Heart left ventricle (tissue), 13 donors: Measurements from ENCODE around the gene KCNJ10.

Experiments used
- CTCF ChIP-seq, 12 donors: fragments of 200-600 bp; sonication (generic) in 4 of 12; IDR thresholded peaks; one replicate each; pipeline versions ENCODE4 v1.5.0 to v1.8.0; 2018 to 2022; ENCODE audit warnings: antibody characterized with exemption in 12 of 12, mild to moderate bottlenecking in 5 of 12
- POLR2A ChIP-seq, 2 donors: fragments of 450-650 bp; IDR thresholded peaks; one replicate each; pipeline ENCODE4 v1.6.1; 2017; ENCODE audit warnings: antibody characterized with exemption in 2 of 2, mild to moderate bottlenecking in 2 of 2, moderate library complexity in 2 of 2
- donor health status: ischemic (EF 13 %, LVEDD 7.1; RV severe dilation, severe dysfunction).
- donor health status: DM: no; HTN: yes; CAD: no.
- donor health status: DM: no; HTN: no; CAD: no.
- donor health status: ischemic (EF 25% LVEDD 6.9; RV normal size, moderate dysfunction).
- donor health status: ischemic (EF 25% LVEDD 5.7; RV mildly dilated, moderate dysfunction).
- donor health status: ischemic (EF 35%, LVEDD 5.7; RV mildly dilated, moderate dysfunction).
- donor health status: nonischemic (EF 11% LVEDD 7.7; RV severe dilation, severe dysfunction).
- donor health status: DM: yes; HTN: yes; CAD: no.
- donor health status: PGD.
- donor health status: ischemic (EF 29% LVEDD 5.4; RV normal size, mild dysfunction).
- donor health status: nonischemic (EF 23%, LVEDD 6.1; RV moderate dilation, normal function).

- TF ChIP-seq CTCF (IDR thresholded peaks at IDR 0.05) (no peak), POLR2A (IDR thresholded peaks at IDR 0.05) (no peak)
Measured at GRCh38 chr1:159953536-159954515, 116.1 kb downstream of the KCNJ10 start, which contains the start of gene SLAMF9.
